DMS79 (cell line): ENCODE data around the gene URM1.
A peak's percentile ranks its signal among the peaks of the same experiment; 100 is the strongest.
"Not testable (repeated sequence)": the region's sequence is repeated elsewhere in the genome, so short reads cannot be mapped to it uniquely, and the experiment has no call there.

Experiments used
- DNase-seq: peaks from one replicate; lab custom pipeline; 2025; lab: John Stamatoyannopoulos, UW

URM1 gene

GRCh38 chr9:128409450-128409849 is 38.3 kb downstream of the URM1 start:
- DNase-seq, result no peak

DNA sequence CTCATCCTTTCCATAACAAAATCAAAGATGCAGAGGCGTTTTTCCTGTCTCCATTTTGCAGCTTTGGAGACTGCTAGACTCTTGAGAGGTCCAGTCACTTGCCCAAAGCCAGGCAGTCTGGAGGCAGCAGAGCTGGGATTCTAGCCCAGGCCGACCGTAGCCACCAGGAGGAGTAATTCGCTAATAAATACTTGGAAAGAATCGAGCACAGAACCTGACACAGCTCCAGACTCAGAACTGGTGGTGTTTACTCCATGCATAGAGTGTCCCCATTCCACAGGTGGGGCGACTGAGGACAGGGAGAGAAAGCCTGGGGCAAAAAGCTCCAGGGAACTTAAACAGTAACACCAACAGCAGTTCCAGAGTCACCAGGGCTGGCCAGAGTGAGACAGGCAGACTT is 38.8 kb downstream of the URM1 start:
- DNase-seq, result no peak

- DNase-seq, result no peak
These were observed 40.4 kb downstream of the URM1 start for GRCh38 chr9:128411364-128412119.

DNA sequence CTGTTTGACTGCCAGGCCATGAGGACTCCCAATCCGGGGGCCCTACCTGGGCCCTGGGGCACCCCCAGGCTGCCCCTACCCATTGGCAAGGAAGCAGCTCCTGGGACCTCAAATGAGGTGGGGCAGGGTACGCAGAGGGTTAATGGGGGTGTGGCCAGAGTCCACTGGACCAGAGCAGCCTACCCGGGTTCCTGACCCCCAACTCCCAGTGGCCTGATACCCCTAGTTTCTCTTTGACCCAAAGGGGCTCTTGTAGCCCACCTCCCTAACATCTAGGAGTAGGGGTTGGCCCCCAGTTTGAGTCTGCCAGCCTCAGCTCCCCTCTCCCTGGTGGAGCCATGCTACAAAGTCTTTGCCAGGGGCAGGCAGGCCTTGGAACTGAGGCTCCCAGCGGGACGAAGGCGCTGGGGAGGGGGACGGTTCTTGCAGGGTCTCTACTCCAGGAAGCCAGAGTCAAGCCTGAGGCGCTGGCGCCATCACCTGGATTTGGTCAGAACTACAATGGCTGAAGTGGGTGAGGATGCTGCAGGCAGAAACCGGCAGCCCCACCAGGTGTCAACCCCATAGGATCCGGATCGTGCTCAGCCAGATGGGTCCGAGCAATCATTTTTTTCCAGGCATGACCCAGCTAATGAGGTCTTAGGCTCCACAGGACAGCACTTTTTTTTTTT is 41.1 kb downstream of the URM1 start:
- peak; percentile 77 for DNase-seq

DNA sequence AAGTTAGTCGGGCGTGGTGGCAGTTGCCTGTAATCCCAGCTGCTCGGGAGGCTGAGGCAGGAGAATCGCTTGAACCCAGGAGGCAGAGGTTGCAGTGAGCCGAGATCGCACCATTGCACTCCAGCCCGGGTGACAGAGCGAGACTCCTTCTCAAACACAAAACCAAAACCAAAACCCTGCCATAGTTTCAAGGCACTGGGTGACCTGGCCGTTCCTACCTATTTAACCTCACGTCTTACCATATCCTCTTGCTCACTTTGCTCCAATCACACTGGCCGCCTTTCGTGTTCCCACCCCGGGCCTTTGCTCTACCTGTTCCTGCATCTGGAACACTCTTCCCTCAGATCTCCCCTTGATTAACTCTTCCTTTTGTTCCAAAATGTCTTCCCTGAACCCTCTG is 42.6 kb downstream of the URM1 start:
- not testable (repeated sequence) for DNase-seq

DNA sequence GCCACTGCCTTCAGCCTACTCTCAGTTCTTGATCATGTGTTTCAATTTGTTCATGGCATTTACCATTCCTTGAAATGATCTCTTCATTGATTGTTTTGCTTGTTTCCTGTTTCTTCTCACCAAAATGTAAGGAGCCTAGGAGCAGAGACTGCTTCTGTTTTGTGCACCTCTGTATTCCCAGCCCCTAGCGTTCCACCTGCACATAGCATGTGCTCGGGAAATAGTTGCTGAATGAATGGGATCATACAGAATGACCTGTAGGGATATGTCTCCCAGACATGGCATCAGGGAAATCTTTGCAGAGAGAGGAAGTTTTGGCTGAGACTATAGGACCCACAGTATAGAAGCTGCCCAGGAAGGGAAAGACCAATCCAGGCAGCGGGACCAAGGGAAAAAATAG is 43.3 kb downstream of the URM1 start:
- DNase-seq, result no peak

GRCh38 chr9:128415281-128415680 is 44.1 kb downstream of the URM1 start:
- no peak for DNase-seq

- DNase-seq, result peak; percentile 10
These were observed 44.8 kb downstream of the URM1 start for GRCh38 chr9:128416014-128416413.

GRCh38 chr9:128416432-128417019 is 45.4 kb downstream of the URM1 start:
- DNase-seq, result no peak

DNA sequence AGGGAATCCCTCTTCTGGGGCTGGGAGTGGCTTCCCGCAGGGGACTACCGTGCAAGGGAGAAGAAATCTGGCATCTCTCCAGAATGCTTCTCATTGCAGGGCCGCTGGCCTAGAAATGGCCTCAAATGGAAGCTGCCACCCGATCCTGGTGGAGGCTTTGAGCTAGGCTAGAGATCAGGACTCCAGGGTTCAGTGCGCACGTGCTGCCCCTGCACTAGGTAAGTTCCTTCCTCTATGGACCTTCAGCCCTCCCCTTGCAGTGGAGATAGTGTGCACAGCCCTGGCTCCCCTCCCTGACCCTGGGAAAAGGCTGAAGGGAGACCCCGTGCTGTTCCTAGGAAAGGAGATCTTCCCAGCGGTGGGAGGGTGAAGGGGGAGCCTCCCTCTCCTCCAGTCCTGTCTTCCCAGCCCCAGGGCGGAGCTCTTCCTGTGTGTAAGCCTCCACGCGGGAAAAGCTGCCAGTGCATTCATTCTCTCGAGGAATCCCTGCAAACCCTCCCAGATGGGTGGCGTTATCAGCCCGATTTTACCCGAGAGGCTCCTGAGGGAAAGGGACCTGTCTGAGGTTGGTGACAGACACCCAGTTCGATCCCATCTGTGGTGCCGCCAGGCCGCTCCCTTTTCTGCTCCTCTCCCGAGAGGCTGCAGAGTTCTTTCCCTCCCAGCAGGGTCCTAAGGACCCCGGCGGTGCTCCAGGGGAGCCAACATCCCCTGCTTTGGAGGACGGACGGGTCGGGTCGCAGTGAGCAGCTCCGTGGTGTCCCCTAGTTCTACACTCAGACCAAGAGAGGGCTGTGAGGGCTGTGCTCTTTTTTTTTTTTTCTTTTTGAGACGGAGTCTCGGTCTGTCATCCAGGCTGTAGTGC is 48.1 kb downstream of the URM1 start:
- peak; percentile 77 for DNase-seq

GRCh38 chr9:128420060-128420650 is 49.0 kb downstream of the URM1 start:
- DNase-seq, result peak; percentile 9

GRCh38 chr9:128420651-128421481 is 49.7 kb downstream of the URM1 start, which contains the start of gene CERCAM:
Gene CERCAM (plus strand): TSS chr9:128420857. CDS start chr9:128420878, 21 bp downstream.
- no peak for DNase-seq

- no peak for DNase-seq
These were observed 50.4 kb downstream of the URM1 start for GRCh38 chr9:128421482-128421996.

- not testable (repeated sequence) for DNase-seq
These were observed 51.0 kb downstream of the URM1 start for GRCh38 chr9:128422022-128422782.

DNA sequence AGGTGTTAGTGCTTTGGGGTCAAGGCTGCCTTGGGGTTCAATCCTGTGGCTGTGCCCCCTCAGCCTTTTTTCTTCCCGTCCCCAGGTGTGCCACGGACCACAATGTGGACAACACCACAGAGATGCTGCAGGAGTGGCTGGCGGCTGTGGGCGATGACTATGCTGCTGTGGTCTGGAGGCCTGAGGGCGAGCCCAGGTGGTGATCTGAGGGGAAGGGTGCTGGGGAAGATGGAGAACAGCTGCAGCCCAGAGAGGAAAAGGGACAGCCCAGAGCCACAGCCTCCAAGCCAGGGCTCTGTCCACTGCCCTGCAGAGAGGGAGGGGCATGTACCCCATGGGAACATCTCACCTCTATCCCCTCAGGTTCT is 51.6 kb downstream of the URM1 start:
- no peak for DNase-seq

DNA sequence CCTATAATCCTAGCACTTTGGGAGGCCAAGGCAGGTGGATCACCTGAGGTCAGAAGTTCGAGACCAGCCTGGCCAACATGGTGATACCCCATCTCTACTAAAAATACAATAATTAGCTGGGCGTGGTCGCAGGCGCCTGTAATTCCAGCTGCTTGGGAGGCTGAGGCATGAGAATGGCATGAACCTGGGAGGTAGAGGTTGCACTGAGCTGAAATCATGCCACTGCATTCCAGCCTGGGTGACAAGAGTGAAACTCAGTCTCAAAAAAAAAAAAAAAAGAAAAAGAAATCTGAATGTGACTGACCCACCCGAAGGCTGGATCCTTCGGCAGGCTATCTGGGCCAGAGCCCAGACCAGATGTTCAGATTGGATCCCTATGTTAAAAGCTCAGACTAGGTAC is 52.2 kb downstream of the URM1 start:
- not testable (repeated sequence) for DNase-seq

DNA sequence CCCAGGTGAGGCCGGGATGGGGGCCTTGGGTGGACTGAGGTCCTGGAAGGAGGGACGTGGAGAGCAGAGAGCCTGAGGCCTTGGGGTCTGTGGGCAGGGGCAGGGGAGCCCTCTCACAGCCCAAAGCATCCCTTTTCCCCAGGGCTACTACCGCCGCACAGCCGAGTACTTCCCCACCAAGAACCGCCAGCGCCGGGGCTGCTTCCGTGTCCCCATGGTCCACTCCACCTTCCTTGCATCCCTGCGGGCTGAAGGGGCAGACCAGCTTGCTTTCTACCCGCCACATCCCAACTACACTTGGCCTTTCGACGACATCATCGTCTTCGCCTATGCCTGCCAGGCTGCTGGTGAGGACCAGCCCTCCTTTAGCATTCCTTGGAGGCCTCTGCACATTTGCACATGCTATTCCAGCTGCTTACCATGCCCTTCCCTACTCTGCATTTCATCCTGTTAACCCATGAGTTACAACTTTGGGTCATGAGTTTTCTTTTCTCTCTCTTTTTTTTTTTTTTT is 53.1 kb downstream of the URM1 start:
- DNase-seq, result no peak

DNA sequence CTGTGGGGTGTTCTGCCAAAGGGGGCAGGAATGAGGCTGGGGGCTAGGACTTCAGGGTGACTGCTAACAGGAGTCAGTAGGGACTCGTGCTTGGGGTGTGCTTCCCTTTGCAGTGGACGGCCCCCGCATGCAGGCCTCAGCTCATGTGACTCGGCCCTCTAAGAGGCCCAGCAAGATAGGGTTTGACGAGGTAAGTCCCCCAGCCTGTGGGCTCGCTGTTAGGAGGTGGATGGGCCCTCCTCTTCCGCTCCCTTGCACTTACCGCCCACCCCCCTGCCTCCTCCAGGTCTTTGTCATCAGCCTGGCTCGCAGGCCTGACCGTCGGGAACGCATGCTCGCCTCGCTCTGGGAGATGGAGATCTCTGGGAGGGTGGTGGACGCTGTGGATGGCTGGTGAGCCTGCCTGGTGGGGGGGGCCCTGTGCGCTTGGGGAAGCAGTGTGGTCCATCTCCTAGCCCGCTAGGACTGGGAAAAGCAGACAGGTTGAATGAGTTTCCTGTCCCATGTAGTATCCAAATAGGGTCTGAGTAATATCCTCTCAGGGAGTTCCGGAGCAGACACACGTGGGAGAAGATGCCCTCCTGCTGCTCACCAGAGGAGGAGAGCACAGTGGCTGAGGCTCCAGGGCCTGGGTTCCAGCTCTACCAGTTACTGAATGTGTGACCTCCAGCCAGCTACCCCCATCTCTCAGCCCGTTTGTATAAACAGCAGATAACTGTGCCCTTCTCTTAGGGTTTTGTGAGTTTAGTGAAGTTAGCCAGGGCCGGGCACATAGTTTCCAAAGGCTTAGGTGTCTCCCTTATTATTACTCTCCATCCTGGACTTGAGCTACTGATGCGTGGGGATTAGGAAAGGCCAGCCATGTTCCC is 57.7 kb downstream of the URM1 start:
- no peak for DNase-seq
